Uterus (tissue), 4 donors: ENCODE measurements around the gene FNTB. TPM values are rescaled to one million over a fixed set of nuclear protein-coding genes. Genes with fewer than 3 reads are reported as not detected.

Experiments
- DNase-seq, 2 donors: peaks; one replicate each; pipeline ENCODE4 v3.0.0-alpha.2; 2019 to 2020
- H3K27ac ChIP-seq, 2 donors: fragments of 200-600 bp; sonication (generic); 1 replicate in 1 of 2; 2 replicates in 1 of 2; pipeline ENCODE4 v1.5.1; 2016 to 2018
- H3K27me3 ChIP-seq, 2 donors: fragments of 200-600 bp; sonication (generic); one replicate each; pipeline ENCODE4 v1.5.1; 2018 to 2019; ENCODE audit warnings: control low read depth in 1 of 2
- H3K36me3 ChIP-seq, 2 donors: fragments of 200-600 bp; sonication (generic); one replicate each; pipeline ENCODE4 v1.5.1; 2019; ENCODE audit warnings: control low read depth in 1 of 2
- H3K4me1 ChIP-seq, 2 donors: fragments of 200-600 bp; sonication (generic); one replicate each; pipeline ENCODE4 v1.5.1; 2018 to 2019; ENCODE audit warnings: control low read depth in 1 of 2
- H3K4me3 ChIP-seq, 2 donors: fragments of 200-600 bp; sonication (generic); 1 replicate in 1 of 2; 2 replicates in 1 of 2; pipeline ENCODE4 v1.5.1; 2018 to 2019; ENCODE audit warnings: mild to moderate bottlenecking in 1 of 2
- H3K9me3 ChIP-seq, 2 donors: fragments of 200-600 bp; sonication (generic); one replicate each; pipeline ENCODE4 v1.5.1; 2019; ENCODE audit warnings: control low read depth in 1 of 2
- CTCF ChIP-seq, 4 experiments: fragments of 200-600 bp in 2 of 4; fragments of 450-650 bp in 2 of 4; sonication (generic) in 2 of 4; IDR thresholded peaks; one replicate each; pipeline ENCODE4 v1.5.1; 2016 to 2019; ENCODE audit warnings: antibody characterized with exemption in 4 of 4, mild to moderate bottlenecking in 2 of 4, moderate library complexity in 1 of 4
- POLR2A ChIP-seq, 2 donors: fragments of 450-650 bp; IDR thresholded peaks; one replicate each; pipeline ENCODE4 v1.6.1; 2016; ENCODE audit warnings: antibody characterized with exemption in 2 of 2, mild to moderate bottlenecking in 1 of 2, moderate library complexity in 1 of 2
- intact Hi-C: fragments of 100-400 bp; cut with DNase I; formaldehyde crosslinking; loops from one replicate; pipeline ENCODE4 v1.15.1; 2023; ENCODE audit warnings: low total_unique reads
- total RNA-seq, 4 donors: library from RNA; depleted of rRNA in 3 of 4; stranded (reverse); fragments of >200 nt in 3 of 4; gene quantifications; one replicate each; pipeline versions ENCODE4 v1.1.0 to v1.2.4, GENCODE V29; 2014 to 2023
- donor health status: DM: yes; HTN: yes; CAD: no.

The FNTB gene
- total RNA-seq, 4 donors from 2014 or later = 7.4 to 29.7 (median 20.4) TPM

- no peak for DNase-seq
- Histone ChIP-seq H3K27me3 (no peaks in the 10 kb centered on the region), H3K36me3 (no peaks in the 10 kb centered on the region), H3K9me3 (no peaks in the 10 kb centered on the region), H3K4me3 (no peak overlapping the region), H3K4me1 (no peaks in the 10 kb centered on the region), H3K27ac (peak overlapping the region; percentile 32 to 34)
- intact Hi-C loops = no loop called here
- no peak for TF ChIP-seq POLR2A (IDR thresholded peaks at IDR 0.05)
- no peak for TF ChIP-seq CTCF (IDR thresholded peaks at IDR 0.05)
Observed at GRCh38 chr14:65000898-65001591, 14.3 kb downstream of the FNTB start.

- H3K27ac ChIP-seq = peak overlapping the region in 1 of 2 donors; percentile 32
- H3K4me3 ChIP-seq = no peak overlapping the region
- no peak for TF ChIP-seq CTCF (IDR thresholded peaks at IDR 0.05)
- TF ChIP-seq POLR2A (IDR thresholded peaks at IDR 0.05) = no peak
- no peaks in the 10 kb centered on the region for H3K36me3 ChIP-seq
- intact Hi-C loops = no loop called here
- DNase-seq = no peak
- no peaks in the 10 kb centered on the region for H3K27me3 ChIP-seq
- H3K4me1 ChIP-seq = no peaks in the 10 kb centered on the region
- H3K9me3 ChIP-seq = no peaks in the 10 kb centered on the region
Observed at GRCh38 chr14:65001723-65002122, 15.0 kb downstream of the FNTB start.

GRCh38 chr14:65002586-65003210 is 16.0 kb downstream of the FNTB start:
- Histone ChIP-seq H3K4me3 (no peak overlapping the region), H3K27ac (peak overlapping the region; percentile 40 to 68), H3K4me1 (no peaks in the 10 kb centered on the region), H3K27me3 (no peaks in the 10 kb centered on the region), H3K9me3 (no peaks in the 10 kb centered on the region), H3K36me3 (no peaks in the 10 kb centered on the region)
- intact Hi-C loops = no loop called here
- no peak for TF ChIP-seq CTCF (IDR thresholded peaks at IDR 0.05)
- TF ChIP-seq POLR2A (IDR thresholded peaks at IDR 0.05) = no peak
- DNase-seq = no peak

GRCh38 chr14:65003394-65003793 is 16.7 kb downstream of the FNTB start:
- no peak for DNase-seq
- Histone ChIP-seq H3K4me1 (no peaks in the 10 kb centered on the region), H3K9me3 (no peaks in the 10 kb centered on the region), H3K27ac (peak overlapping the region in 1 of 2 donors; percentile 68), H3K36me3 (no peaks in the 10 kb centered on the region), H3K4me3 (no peak overlapping the region), H3K27me3 (no peaks in the 10 kb centered on the region)
- TF ChIP-seq CTCF (IDR thresholded peaks at IDR 0.05) (no peak), POLR2A (IDR thresholded peaks at IDR 0.05) (no peak)
- intact Hi-C loops = no loop called here

GRCh38 chr14:65006261-65006721 is 19.6 kb downstream of the FNTB start:
- DNase-seq = no peak
- Histone ChIP-seq H3K27ac (peak overlapping the region in 1 of 2 donors; percentile 56), H3K9me3 (no peaks in the 10 kb centered on the region), H3K36me3 (no peaks in the 10 kb centered on the region), H3K27me3 (no peaks in the 10 kb centered on the region), H3K4me3 (no peak overlapping the region), H3K4me1 (no peaks in the 10 kb centered on the region)
- TF ChIP-seq POLR2A (IDR thresholded peaks at IDR 0.05) = no peak
- no peak for TF ChIP-seq CTCF (IDR thresholded peaks at IDR 0.05)
- intact Hi-C loops = no loop called here
